PC-9 (cell line): ENCODE data around the gene STK32B. TPM values are rescaled to one million over a fixed set of nuclear protein-coding genes. Genes with fewer than 3 reads are reported as not detected.

Experiments used
- BruUV-seq: library from RNA; stranded (reverse); fragments of 400-500 nt; replicated peaks from 2 replicates; lab custom pipeline; 2021; lab: Mats Ljungman, UMichigan
- CTCF ChIA-PET: fragments of 300-600 bp; sonication (Branson Sonifier 250); formaldehyde crosslinking; loops from one replicate; lab custom pipeline; 2022; ENCODE audit warnings: antibody characterized with exemption; lab: Charles Lee
- POLR2A ChIA-PET: fragments of 300-600 bp; sonication (Branson Sonifier 250); formaldehyde crosslinking; loops from one replicate; lab custom pipeline; 2022; ENCODE audit warnings: antibody characterized with exemption; ENCODE audit not compliant: unreplicated experiment; lab: Charles Lee
- DNase-seq, 2 experiments: peaks; one replicate each; pipeline versions ENCODE4 v3.0.0 to v3.0.0-alpha.2; 2015 to 2022; ENCODE audit warnings: mixed read lengths in 1 of 2
- H2AFZ ChIP-seq: fragments of 200-600 bp; sonication (generic); 2 replicates; pipeline ENCODE4 v1.8.1; 2017; ENCODE audit warnings: antibody characterized with exemption
- H3F3A ChIP-seq: fragments of 200-600 bp; sonication (generic); 2 replicates; pipeline ENCODE4 v1.8.1; 2017; ENCODE audit warnings: antibody characterized with exemption, mild to moderate bottlenecking, low read depth; ENCODE audit not compliant: insufficient read depth
- H3K27ac ChIP-seq: fragments of 200-600 bp; sonication (generic); 2 replicates; pipeline ENCODE4 v1.6.1; 2016; ENCODE audit warnings: mixed run types
- H3K27me3 ChIP-seq: fragments of 200-600 bp; sonication (generic); 2 replicates; pipeline ENCODE4 v1.6.1; 2016; ENCODE audit warnings: low read depth, mixed run types; ENCODE audit not compliant: insufficient read depth
- H3K36me3 ChIP-seq: fragments of 200-600 bp; sonication (generic); 2 replicates; pipeline ENCODE4 v1.6.1; 2016; ENCODE audit warnings: low read depth, mixed run types
- H3K4me1 ChIP-seq: fragments of 200-600 bp; sonication (generic); replicated peaks from 2 replicates; pipeline ENCODE4 v1.6.1; 2016; ENCODE audit warnings: mixed run types; ENCODE audit not compliant: insufficient read depth
- H3K4me2 ChIP-seq: fragments of 200-600 bp; sonication (generic); 2 replicates; pipeline ENCODE4 v1.6.1; 2017; ENCODE audit warnings: mixed run types
- H3K4me3 ChIP-seq: fragments of 200-600 bp; sonication (generic); 2 replicates; pipeline ENCODE4 v1.6.1; 2016; ENCODE audit warnings: mixed run types
- H3K79me2 ChIP-seq: fragments of 200-600 bp; sonication (generic); 2 replicates; pipeline ENCODE4 v1.6.1; 2017; ENCODE audit warnings: low read depth, mixed run types
- H3K9me2 ChIP-seq: fragments of 200-600 bp; sonication (generic); 2 replicates; pipeline ENCODE4 v1.8.1; 2017; ENCODE audit warnings: mild to moderate bottlenecking; ENCODE audit not compliant: insufficient read depth
- H3K9me3 ChIP-seq: fragments of 200-600 bp; sonication (generic); 2 replicates; pipeline ENCODE4 v1.8.1; 2016; ENCODE audit warnings: low read depth; ENCODE audit not compliant: insufficient read depth
- H4K20me1 ChIP-seq: fragments of 200-600 bp; sonication (generic); 2 replicates; pipeline ENCODE4 v1.8.1; 2017; ENCODE audit not compliant: insufficient read depth
- CTCF ChIP-seq: fragments of 200-600 bp; sonication (generic); conservative IDR thresholded peaks from 2 replicates; pipeline ENCODE4 v1.6.1; 2017; ENCODE audit warnings: mixed run types, antibody characterized with exemption, mild to moderate bottlenecking, moderate library complexity
- EZH2 ChIP-seq: fragments of 200-600 bp; sonication (generic); IDR thresholded peaks from 2 replicates; pipeline ENCODE4 v1.8.0; 2017; ENCODE audit warnings: antibody characterized with exemption, low read depth
- intact Hi-C: fragments of 100-400 bp; cut with micrococcal nuclease; formaldehyde crosslinking; loops from one replicate; pipeline ENCODE4 v1.10.0; 2022; ENCODE audit not compliant: unreplicated experiment
- total RNA-seq: library from RNA; stranded (reverse); gene quantifications from 2 replicates; pipeline ENCODE4 v1.2.3, GENCODE V29; 2021

STK32B gene
- total RNA-seq, 1 experiment from 2014 or later: not detected

GRCh38 chr4:5455003-5455585 lies 403.8 kb downstream of the STK32B start:
- Histone ChIP-seq H3K4me2 (no peak overlapping the region), H3K27ac (no peak overlapping the region), H2AFZ (no peak overlapping the region), H3F3A (no peaks in the 10 kb centered on the region), H3K27me3 (peaks cover 27% of the 10 kb centered on the region), H3K79me2 (no peaks in the 10 kb centered on the region), H3K9me2 (no peaks in the 10 kb centered on the region), H3K9me3 (no peaks in the 10 kb centered on the region), H3K4me1 (no peaks in the 10 kb centered on the region), H3K4me3 (no peak overlapping the region), H4K20me1 (no peaks in the 10 kb centered on the region), H3K36me3 (no peaks in the 10 kb centered on the region)
- CTCF ChIA-PET: no interaction called here
- BruUV-seq: no TSS peak
- no peak for DNase-seq
- intact Hi-C loops: no loop called here
- no peak for TF ChIP-seq EZH2
- no peak for TF ChIP-seq CTCF
- POLR2A ChIA-PET: no interaction called here

DNA sequence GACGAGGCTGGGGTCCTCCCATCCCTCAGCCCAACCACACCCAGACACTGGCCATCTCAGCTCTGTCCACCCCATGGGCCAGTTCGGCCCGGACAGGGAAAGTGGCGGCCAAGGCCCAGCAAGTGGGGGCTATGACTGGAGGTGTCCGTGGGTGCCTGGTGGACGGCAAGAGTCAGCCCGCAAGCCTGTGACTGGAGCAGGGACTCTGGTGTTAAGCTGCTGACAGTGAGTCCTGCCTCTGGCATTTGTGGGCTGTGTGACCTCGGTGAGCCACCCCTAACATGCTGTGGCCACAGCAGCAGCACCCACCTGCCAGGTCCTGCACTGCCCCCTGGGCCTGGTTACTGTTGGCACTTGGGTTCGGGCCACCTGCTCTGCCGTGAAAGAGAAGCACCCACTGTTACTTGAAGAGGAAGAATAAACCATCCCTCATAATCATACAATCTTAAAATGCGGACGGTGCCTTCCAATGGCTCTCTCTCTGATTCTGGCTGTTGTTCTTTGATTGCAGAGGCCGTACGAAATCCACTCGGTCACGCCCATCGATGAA lies 405.1 kb downstream of the STK32B start:
- Histone ChIP-seq H3K36me3 (no peaks in the 10 kb centered on the region), H3K4me1 (no peaks in the 10 kb centered on the region), H3K27me3 (peaks cover 27% of the 10 kb centered on the region), H3K4me3 (no peak overlapping the region), H3K4me2 (no peak overlapping the region), H3K9me2 (no peaks in the 10 kb centered on the region), H3F3A (no peaks in the 10 kb centered on the region), H3K9me3 (no peaks in the 10 kb centered on the region), H2AFZ (no peak overlapping the region), H3K27ac (no peak overlapping the region), H3K79me2 (no peaks in the 10 kb centered on the region), H4K20me1 (no peaks in the 10 kb centered on the region)
- BruUV-seq: no TSS peak
- no peak for DNase-seq
- CTCF ChIA-PET: interaction anchor here (0.6 kb wide), 2 partner anchors 1015 to 1103 kb away, joined by 4 to 5 read pairs; no protein-coding TSS in a partner anchor
- TF ChIP-seq EZH2: no peak
- no peak for TF ChIP-seq CTCF
- intact Hi-C loops: no loop called here
- POLR2A ChIA-PET: no interaction called here

DNA sequence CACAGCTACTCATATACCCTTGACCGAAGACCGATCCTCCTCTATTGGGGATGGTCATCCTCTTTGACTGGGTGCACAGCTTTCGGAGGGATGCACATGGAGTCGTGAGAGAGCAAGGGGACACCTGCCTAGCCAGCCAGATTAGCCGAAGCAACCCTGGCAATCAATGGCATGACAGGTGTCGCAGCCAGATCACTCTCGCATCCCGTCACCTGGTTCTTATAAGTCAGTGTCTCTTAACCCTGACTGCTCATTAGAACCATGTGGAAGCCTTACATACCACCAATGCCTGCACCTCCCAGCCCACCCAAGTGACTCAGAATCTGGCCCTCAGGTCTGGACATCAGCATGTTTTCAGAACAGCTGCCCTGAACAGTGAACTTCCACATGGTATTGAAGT lies 407.4 kb downstream of the STK32B start:
- no TSS peak for BruUV-seq
- H3K9me2 ChIP-seq: no peaks in the 10 kb centered on the region
- no peaks in the 10 kb centered on the region for H3K9me3 ChIP-seq
- H3K36me3 ChIP-seq: no peaks in the 10 kb centered on the region
- no peak overlapping the region for H3K27ac ChIP-seq
- no peak overlapping the region for H3K4me2 ChIP-seq
- H3K4me1 ChIP-seq: no peaks in the 10 kb centered on the region
- CTCF ChIA-PET: no interaction called here
- no peak for DNase-seq
- no peak for TF ChIP-seq EZH2
- TF ChIP-seq CTCF: no peak
- no peaks in the 10 kb centered on the region for H3F3A ChIP-seq
- no peak overlapping the region for H2AFZ ChIP-seq
- H3K27me3 ChIP-seq: peaks cover 18% of the 10 kb centered on the region
- no peaks in the 10 kb centered on the region for H4K20me1 ChIP-seq
- no peak overlapping the region for H3K4me3 ChIP-seq
- POLR2A ChIA-PET: no interaction called here
- H3K79me2 ChIP-seq: no peaks in the 10 kb centered on the region
- intact Hi-C loops: no loop called here
